T-cell (primary cell): ENCODE results near the gene CFAP46. TPM values are rescaled to one million over a fixed set of nuclear protein-coding genes. Genes with fewer than 3 reads are reported as not detected.

Source experiments
- ATAC-seq, 4 experiments: fragments of 200-7000 bp in 3 of 4; fragments of 150-1000 bp in 1 of 4; cut with Tn5 transposase; replicated peaks in 1 of 4; 1 replicate in 3 of 4; 2 replicates in 1 of 4; pipeline ENCODE4 v1.10.0; 2021; ENCODE audit warnings: moderate library complexity in 3 of 4, mild to moderate bottlenecking in 2 of 4, moderate number of reproducible peaks in 1 of 4
- CTCF ChIA-PET, 2 donors: fragments of 300-600 bp; sonication (Branson Sonifier 250); formaldehyde crosslinking; loops; one replicate each; lab custom pipeline; 2022; ENCODE audit warnings: antibody characterized with exemption in 2 of 2; lab: Charles Lee
- POLR2A ChIA-PET, 2 donors: fragments of 300-600 bp; sonication (Branson Sonifier 250); formaldehyde crosslinking; loops; one replicate each; lab custom pipeline; 2022; ENCODE audit warnings: antibody characterized with exemption in 2 of 2; lab: Charles Lee
- DNase-seq, 35 experiments: peaks; one replicate each; pipeline versions ENCODE4 v3.0.0 to v3.0.0-alpha.2; 2013 to 2023
- H3K27ac ChIP-seq: one replicate; pipeline ENCODE4 v1.5.1; 2013; ENCODE audit warnings: low read length
- H3K27me3 ChIP-seq, 2 experiments: replicated peaks in 1 of 2; 1 replicate in 1 of 2; 2 replicates in 1 of 2; pipeline versions ENCODE4 v1.6.1 to v1.7.0; 2013; ENCODE audit warnings: low read length in 1 of 2, mixed read lengths in 1 of 2; ENCODE audit not compliant: control insufficient read depth in 2 of 2, insufficient read depth in 2 of 2; ENCODE audit errors: extremely low read depth in 1 of 2
- H3K36me3 ChIP-seq, 2 donors: 1 replicate in 1 of 2; 2 replicates in 1 of 2; pipeline versions ENCODE4 v1.6.1 to v1.7.0; 2013; ENCODE audit warnings: low read length in 1 of 2; ENCODE audit not compliant: control insufficient read depth in 2 of 2, insufficient read depth in 1 of 2; ENCODE audit errors: extremely low read depth in 1 of 2
- H3K4me1 ChIP-seq, 2 experiments: 1 replicate in 1 of 2; 2 replicates in 1 of 2; pipeline versions ENCODE4 v1.6.1 to v1.7.0; 2013; ENCODE audit warnings: low read length in 2 of 2, mixed read lengths in 1 of 2; ENCODE audit not compliant: insufficient read depth in 2 of 2, control insufficient read depth in 1 of 2; ENCODE audit errors: extremely low read depth in 1 of 2
- H3K4me3 ChIP-seq, 2 donors: 1 replicate in 1 of 2; 2 replicates in 1 of 2; pipeline versions ENCODE4 v1.5.1 to v1.7.0; 2013; ENCODE audit warnings: mild to moderate bottlenecking in 2 of 2, low read length in 1 of 2, moderate library complexity in 1 of 2; ENCODE audit not compliant: control insufficient read depth in 1 of 2; ENCODE audit errors: extremely low read depth in 1 of 2
- H3K9me3 ChIP-seq: 2 replicates; pipeline ENCODE4 v1.7.0; 2013
- H3K27ac Mint-ChIP-seq, 2 donors: one replicate each; pipeline ENCODE4 v1.8.0; 2020 to 2021; ENCODE audit warnings: mild to moderate bottlenecking in 2 of 2, mixed read lengths in 2 of 2
- H3K27me3 Mint-ChIP-seq, 2 donors: one replicate each; pipeline ENCODE4 v1.8.0; 2021 to 2022; ENCODE audit warnings: mixed read lengths in 2 of 2
- H3K36me3 Mint-ChIP-seq: one replicate; pipeline ENCODE4 v1.8.0; 2021; ENCODE audit warnings: mixed read lengths
- H3K4me1 Mint-ChIP-seq, 3 donors: one replicate each; pipeline ENCODE4 v1.8.0; 2020 to 2022; ENCODE audit warnings: mixed read lengths in 3 of 3, mild to moderate bottlenecking in 1 of 3
- H3K4me3 Mint-ChIP-seq, 3 donors: one replicate each; pipeline ENCODE4 v1.8.0; 2020 to 2022; ENCODE audit warnings: mild to moderate bottlenecking in 3 of 3, mixed read lengths in 3 of 3, moderate library complexity in 3 of 3
- H3K9me3 Mint-ChIP-seq, 3 donors: one replicate each; pipeline ENCODE4 v1.8.0; 2020 to 2022; ENCODE audit warnings: mixed read lengths in 3 of 3
- WGBS: methylation state at CpG from one replicate; pipeline ENCODE4 v1.1.5; 2013; ENCODE audit warnings: missing lambda C conversion rate; ENCODE audit not compliant: insufficient coverage; 5-methylcytosine and 5-hydroxymethylcytosine counted together
- total RNA-seq, 35 experiments: library from RNA in 6 of 35; stranded (reverse) in 6 of 35; fragments of 120-200 nt in 1 of 35; gene quantifications; one replicate each; pipeline versions ENCODE4 v1.2.1 to v1.2.4 and lab custom pipeline; 2013 to 2026

The CFAP46 gene
- total RNA-seq, 5 donors from 2014 or later (not counting 1 experiment from before 2014, with no cell fraction given) = not detected

GRCh38 chr10:132860532-132860931 is 81.8 kb downstream of the CFAP46 start:
- no peak for ATAC-seq
- 92% methylated on average over 9 of the region's 16 CpGs for WGBS
- Histone ChIP-seq H3K27me3 (peaks cover 0 to 41% of the 10 kb centered on the region in 2 experiments), H3K4me1 (peaks cover 3 to 9% of the 10 kb centered on the region in 2 experiments), H3K4me3 (no peak overlapping the region), H3K9me3 (no peaks in the 10 kb centered on the region), H3K36me3 (no peaks in the 10 kb centered on the region), H3K27ac (no peak overlapping the region)
- peaks cover 8 to 23% (median 12%) of the 10 kb centered on the region in 3 donors for H3K4me1 Mint-ChIP-seq
- no peak overlapping the region for H3K27ac Mint-ChIP-seq
- peaks cover 5 to 10% (median 7%) of the 10 kb centered on the region in 3 donors for H3K9me3 Mint-ChIP-seq
- ChIA-PET POLR2A (no interaction called here), CTCF (no interaction called here)
- H3K4me3 Mint-ChIP-seq = no peak overlapping the region
- H3K36me3 Mint-ChIP-seq = no peaks in the 10 kb centered on the region
- peak in 1 of 35 experiments; percentile 20 for DNase-seq
- peaks cover 14 to 30% of the 10 kb centered on the region in 2 donors for H3K27me3 Mint-ChIP-seq

GRCh38 chr10:132859084-132859855 is 83.1 kb downstream of the CFAP46 start:
- peaks cover 0 to 36% of the 10 kb centered on the region in 2 experiments for H3K27me3 ChIP-seq
- no peaks in the 10 kb centered on the region for H3K36me3 ChIP-seq
- H3K9me3 Mint-ChIP-seq = peaks cover 5 to 10% (median 7%) of the 10 kb centered on the region in 3 donors
- ATAC-seq = no peak
- 89% methylated on average over 19 of the region's 32 CpGs for WGBS
- no peaks in the 10 kb centered on the region for H3K36me3 Mint-ChIP-seq
- ChIA-PET POLR2A (no interaction called here), CTCF (no interaction called here)
- H3K4me1 ChIP-seq = peaks cover 3 to 9% of the 10 kb centered on the region in 2 experiments
- H3K27ac Mint-ChIP-seq = no peak overlapping the region
- H3K9me3 ChIP-seq = no peaks in the 10 kb centered on the region
- peaks cover 17 to 23% of the 10 kb centered on the region in 2 donors for H3K27me3 Mint-ChIP-seq
- no peak overlapping the region for H3K4me3 Mint-ChIP-seq
- DNase-seq = peak in 1 of 35 experiments; percentile 11
- no peak overlapping the region for H3K27ac ChIP-seq
- peaks cover 8 to 16% (median 8%) of the 10 kb centered on the region in 3 donors for H3K4me1 Mint-ChIP-seq
- no peak overlapping the region for H3K4me3 ChIP-seq

GRCh38 chr10:132858121-132859081 is 84.0 kb downstream of the CFAP46 start:
- no peak overlapping the region for H3K4me3 ChIP-seq
- H3K27ac ChIP-seq = no peak overlapping the region
- H3K4me3 Mint-ChIP-seq = no peak overlapping the region
- DNase-seq (peak in 1 of 35 experiments; percentile 21), ATAC-seq (no peak)
- 96% methylated on average over 36 of the region's 45 CpGs for WGBS
- H3K27me3 ChIP-seq = peaks cover 0 to 29% of the 10 kb centered on the region in 2 experiments
- ChIA-PET POLR2A (no interaction called here), CTCF (no interaction called here)
- H3K27ac Mint-ChIP-seq = no peak overlapping the region
- no peaks in the 10 kb centered on the region for H3K9me3 ChIP-seq
- H3K9me3 Mint-ChIP-seq = peaks cover 5 to 10% (median 7%) of the 10 kb centered on the region in 3 donors
- H3K36me3 ChIP-seq = no peaks in the 10 kb centered on the region
- peaks cover 15 to 17% of the 10 kb centered on the region in 2 donors for H3K27me3 Mint-ChIP-seq
- peaks cover 6 to 8% (median 6%) of the 10 kb centered on the region in 3 donors for H3K4me1 Mint-ChIP-seq
- peaks cover 3 to 9% of the 10 kb centered on the region in 2 experiments for H3K4me1 ChIP-seq
- H3K36me3 Mint-ChIP-seq = no peaks in the 10 kb centered on the region

- whole genome bisulfite sequencing = 84% methylated on average over 12 of the region's 13 CpGs
- Mint-ChIP-seq H3K36me3 (no peaks in the 10 kb centered on the region), H3K27ac (no peak overlapping the region), H3K27me3 (peaks cover 14 to 16% of the 10 kb centered on the region in 2 donors), H3K9me3 (peaks cover 5 to 10% (median 7%) of the 10 kb centered on the region in 3 donors), H3K4me1 (no peaks in the 10 kb centered on the region), H3K4me3 (no peak overlapping the region)
- H3K27me3 ChIP-seq = peaks cover 0 to 20% of the 10 kb centered on the region in 2 experiments
- DNase-seq (peak in 1 of 35 experiments; percentile 16), ATAC-seq (no peak)
- no peaks in the 10 kb centered on the region for H3K9me3 ChIP-seq
- H3K4me3 ChIP-seq = no peak overlapping the region
- ChIA-PET CTCF (no interaction called here), POLR2A (no interaction called here)
- no peaks in the 10 kb centered on the region for H3K4me1 ChIP-seq
- no peak overlapping the region for H3K27ac ChIP-seq
- H3K36me3 ChIP-seq = no peaks in the 10 kb centered on the region
These were observed 85.4 kb downstream of the CFAP46 start for GRCh38 chr10:132856869-132857524.

- no peaks in the 10 kb centered on the region for H3K4me1 ChIP-seq
- Mint-ChIP-seq H3K4me3 (no peak overlapping the region), H3K36me3 (no peaks in the 10 kb centered on the region), H3K27me3 (peaks cover 16 to 17% of the 10 kb centered on the region in 2 donors), H3K27ac (no peak overlapping the region), H3K4me1 (no peaks in the 10 kb centered on the region), H3K9me3 (peaks cover 5 to 10% (median 7%) of the 10 kb centered on the region in 3 donors)
- no peaks in the 10 kb centered on the region for H3K9me3 ChIP-seq
- ChIA-PET CTCF (interaction anchor here in 1 of 2 donors (0.5 kb wide), 1 partner anchor 27 kb away, joined by 3 read pairs; no protein-coding TSS in a partner anchor), POLR2A (no interaction called here)
- H3K36me3 ChIP-seq = no peaks in the 10 kb centered on the region
- H3K27me3 ChIP-seq = peaks cover 0 to 10% of the 10 kb centered on the region in 2 experiments
- H3K4me3 ChIP-seq = no peak overlapping the region
- peak in 1 of 35 experiments; percentile 12 for DNase-seq
- 90% methylated on average over 2 of the region's 7 CpGs for WGBS
- ATAC-seq = no peak
- H3K27ac ChIP-seq = no peak overlapping the region
These were observed 86.5 kb downstream of the CFAP46 start for GRCh38 chr10:132855889-132856288.
